A204.1 (cell line): ENCODE measurements around the gene KDM6A.
"Not testable (repeated sequence)": the region's sequence is repeated elsewhere in the genome, so short reads cannot be mapped to it uniquely, and the experiment has no call there.

ENCODE experiments used
- FAIRE-seq: peaks from 2 replicates; lab custom pipeline; 2012; peaks lifted over from hg19 to GRCh38; lab: Jason Lieb, UNC

The KDM6A gene

GRCh38 chrX:44890247-44890646 is 17.3 kb downstream of the KDM6A start:
- FAIRE-seq = no peak

DNA sequence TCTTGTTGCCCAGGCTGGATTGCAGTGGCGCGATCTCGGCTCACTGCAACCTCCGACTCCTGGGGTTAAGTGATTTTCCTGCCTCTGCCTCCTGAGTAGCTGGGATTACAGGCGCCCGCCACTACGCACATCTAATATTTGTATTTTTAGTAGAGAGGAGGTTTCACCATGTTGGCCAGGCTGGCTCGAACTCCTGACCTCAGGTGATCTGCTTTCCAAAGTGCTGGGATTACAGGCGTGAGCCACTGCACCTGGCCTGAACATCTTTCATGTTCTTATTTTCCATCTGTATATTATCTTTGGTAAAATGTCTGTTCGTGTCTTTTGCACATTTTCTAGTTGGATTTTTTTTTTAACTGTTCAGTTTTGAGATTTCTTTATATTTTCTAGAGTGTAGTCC is 17.7 kb downstream of the KDM6A start:
- not testable (repeated sequence) for FAIRE-seq

- FAIRE-seq = no peak
These were observed 18.7 kb downstream of the KDM6A start for GRCh38 chrX:44891642-44892041.

- FAIRE-seq = no peak
These were observed 23.8 kb downstream of the KDM6A start for GRCh38 chrX:44896876-44897186.

GRCh38 chrX:44897539-44897938 is 24.6 kb downstream of the KDM6A start:
- FAIRE-seq = no peak

GRCh38 chrX:44898411-44899221 is 25.6 kb downstream of the KDM6A start:
- FAIRE-seq = no peak

DNA sequence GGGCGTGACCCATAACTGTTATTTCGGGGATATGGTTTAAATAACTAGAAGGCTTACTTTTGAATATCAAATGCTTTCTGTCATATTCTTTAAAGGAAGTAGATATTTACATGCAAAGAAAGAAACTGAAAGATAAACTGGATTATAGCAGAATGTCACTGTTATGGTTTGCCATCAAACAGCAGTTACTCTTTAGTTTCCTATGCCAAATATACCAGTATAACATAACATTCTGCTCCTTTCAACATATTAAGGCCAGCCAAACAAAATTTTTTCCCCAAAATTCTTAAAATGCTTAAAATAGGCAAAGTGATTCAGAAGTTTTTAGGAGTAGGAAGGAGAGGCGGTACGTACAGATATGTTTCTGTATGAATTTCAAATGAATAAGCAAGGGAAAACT is 27.0 kb downstream of the KDM6A start:
- FAIRE-seq = no peak

- FAIRE-seq = no peak
These were observed 30.1 kb downstream of the KDM6A start for GRCh38 chrX:44903107-44903506.

GRCh38 chrX:44903830-44904530 is 31.0 kb downstream of the KDM6A start:
- no peak for FAIRE-seq

GRCh38 chrX:44904542-44905115 is 31.6 kb downstream of the KDM6A start:
- FAIRE-seq = no peak

DNA sequence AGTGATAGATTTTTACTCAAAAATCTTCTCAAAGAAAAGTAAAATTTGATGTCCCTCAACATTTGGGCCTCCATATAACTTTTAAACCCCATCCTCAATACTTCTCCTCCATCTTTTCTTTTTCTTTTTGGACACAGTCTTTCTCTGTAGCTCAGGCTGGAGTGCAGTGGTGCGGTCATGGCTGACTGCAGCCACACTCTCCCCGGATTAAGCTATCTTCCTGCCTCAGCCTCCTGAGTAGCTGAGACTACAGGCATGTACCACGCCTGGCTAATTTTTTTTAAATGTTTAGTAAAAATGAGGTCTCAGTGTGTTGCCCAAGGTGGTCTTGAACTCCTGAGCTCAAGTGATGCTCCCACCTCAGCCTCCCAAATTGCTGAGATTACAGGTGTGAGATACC is 33.1 kb downstream of the KDM6A start:
- no peak for FAIRE-seq

DNA sequence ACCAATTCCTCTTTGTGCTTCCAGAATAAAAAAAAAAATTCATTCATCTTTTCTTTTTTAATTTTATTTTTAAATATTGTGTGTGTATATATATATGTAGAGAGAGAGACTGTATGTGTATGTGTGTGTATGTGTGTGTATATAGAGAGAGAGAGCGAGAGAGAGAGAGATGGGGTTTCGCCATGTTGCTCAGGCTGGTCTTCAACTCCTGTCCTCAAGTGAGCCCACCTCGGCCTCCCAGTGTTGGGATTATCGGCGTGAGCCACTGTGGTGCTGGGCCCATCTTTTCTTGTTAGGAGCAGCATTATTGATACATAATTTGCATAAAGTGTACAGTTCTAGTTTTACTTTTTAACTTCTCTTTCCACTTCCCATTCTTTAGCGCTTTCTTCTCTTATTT is 33.6 kb downstream of the KDM6A start:
- FAIRE-seq = no peak

DNA sequence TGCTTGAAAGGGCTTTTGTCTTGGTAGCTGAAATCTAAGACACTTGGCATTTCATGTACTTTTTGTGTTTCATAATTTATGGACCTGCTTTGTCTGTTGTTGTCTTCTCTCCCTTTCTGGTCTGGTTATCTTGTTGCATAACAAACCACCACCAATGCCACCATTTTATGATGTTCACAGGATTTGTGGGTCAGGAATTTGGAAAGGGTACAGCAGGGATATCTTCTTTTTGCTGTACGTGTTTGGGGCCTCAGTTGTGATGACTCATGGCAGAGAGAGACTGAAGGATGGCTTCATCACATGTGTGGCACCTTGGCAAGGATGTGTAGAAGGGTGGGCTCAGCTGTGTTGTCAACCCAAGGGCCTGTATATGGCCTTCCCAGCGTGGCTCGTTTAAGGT is 35.2 kb downstream of the KDM6A start:
- no peak for FAIRE-seq

- no peak for FAIRE-seq
These were observed 35.8 kb downstream of the KDM6A start for GRCh38 chrX:44908827-44909226.

DNA sequence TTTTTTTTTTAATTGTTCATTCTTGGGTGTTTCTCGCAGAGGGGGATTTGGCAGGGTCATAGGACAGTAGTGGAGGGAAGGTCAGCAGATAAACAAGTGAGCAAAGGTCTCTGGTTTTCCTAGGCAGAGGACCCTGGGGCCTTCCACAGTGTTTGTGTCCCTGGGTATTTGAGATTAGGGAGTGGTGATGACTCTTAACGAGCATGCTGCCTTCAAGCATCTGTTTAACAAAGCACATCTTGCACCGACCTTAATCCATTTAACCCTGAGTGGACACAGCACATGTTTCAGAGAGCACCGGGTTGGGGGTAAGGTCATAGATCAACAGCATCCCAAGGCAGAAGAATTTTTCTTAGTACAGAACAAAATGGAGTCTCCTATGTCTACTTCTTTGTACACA is 37.5 kb downstream of the KDM6A start:
- not testable (repeated sequence) for FAIRE-seq

DNA sequence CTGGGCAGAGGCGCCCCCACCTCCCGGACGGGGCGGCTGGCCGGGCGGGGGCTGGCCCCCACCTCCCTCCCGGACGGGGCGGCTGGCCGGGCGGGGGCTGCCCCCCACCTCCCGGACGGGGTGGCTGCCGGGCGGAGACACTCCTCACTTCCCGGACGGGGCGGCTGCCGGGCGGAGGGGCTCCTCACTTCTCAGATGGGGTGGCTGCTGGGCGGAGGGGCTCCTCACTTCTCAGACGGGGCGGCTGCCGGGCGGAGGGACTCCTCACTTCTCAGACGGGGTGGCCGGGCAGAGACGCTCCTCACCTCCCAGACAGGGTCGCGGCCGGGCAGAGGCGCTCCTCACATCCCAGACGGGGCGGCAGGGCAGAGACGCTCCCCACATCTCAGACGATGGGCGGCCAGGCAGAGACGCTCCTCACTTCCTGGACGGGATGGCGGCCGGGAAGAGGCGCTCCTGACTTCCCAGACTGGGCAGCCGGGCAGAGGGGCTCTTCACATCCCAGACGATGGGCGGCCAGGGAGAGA is 38.1 kb downstream of the KDM6A start:
- FAIRE-seq = not testable (repeated sequence)

DNA sequence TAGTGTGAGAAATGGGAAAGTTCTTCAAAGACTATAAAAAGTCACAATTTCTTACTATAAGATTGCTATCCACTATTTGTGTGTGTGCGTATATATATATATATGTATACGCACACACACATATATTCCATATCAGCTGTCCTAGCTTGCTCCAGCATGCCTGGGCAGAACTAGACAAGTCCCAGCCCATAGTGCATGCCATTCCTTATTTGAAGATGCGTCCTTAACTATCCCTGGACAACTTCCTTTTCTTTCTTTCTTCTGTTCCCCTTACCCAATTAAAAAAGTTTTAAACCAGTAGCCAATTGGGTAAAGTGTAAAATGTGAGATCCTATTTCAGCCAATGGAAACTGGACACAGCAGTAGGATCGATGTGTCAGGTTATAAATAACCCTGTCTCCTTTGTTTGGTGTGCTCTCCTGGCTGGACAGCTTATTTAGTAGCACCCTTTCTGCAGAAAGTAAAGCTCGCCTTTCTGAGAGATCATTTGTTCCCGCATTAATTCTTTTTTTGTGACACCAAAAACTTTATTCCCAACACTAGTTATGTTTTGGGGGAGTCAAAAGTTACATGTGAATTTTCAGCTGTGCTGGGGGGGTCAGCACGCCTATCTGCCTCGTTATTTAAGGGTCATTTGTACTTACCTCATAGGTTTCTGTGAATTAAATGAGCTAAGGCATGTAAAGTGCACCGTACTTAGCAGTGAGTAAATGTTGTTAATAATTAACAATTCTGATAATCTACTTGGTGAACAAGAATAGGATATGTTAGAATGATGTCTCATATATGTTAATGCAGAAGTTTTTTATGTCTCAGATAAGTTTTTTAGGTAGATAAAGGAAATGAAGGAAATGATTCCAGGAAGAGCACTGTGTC is 40.9 kb downstream of the KDM6A start:
- no peak for FAIRE-seq

GRCh38 chrX:44914532-44915198 is 41.7 kb downstream of the KDM6A start:
- FAIRE-seq = no peak

- FAIRE-seq = no peak
These were observed 42.4 kb downstream of the KDM6A start for GRCh38 chrX:44915361-44915868.

DNA sequence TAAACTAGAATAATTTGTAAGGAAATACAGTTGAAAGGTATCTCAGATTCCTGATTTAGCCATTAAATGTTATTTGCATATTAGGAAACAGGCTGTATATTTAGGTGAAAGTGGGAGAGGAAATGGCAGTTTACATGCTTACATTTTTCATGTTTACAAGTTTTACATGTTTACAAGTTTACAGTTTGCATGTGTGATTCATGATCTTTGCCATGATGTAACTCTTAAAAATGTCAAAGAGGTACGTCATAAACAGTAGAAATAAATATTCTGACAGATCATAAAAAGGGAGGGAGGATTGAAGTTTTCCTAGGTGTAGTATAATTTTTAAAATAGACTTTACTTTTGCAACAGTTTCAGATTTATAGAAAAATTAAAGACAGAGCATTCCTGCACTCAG is 45.7 kb downstream of the KDM6A start:
- FAIRE-seq = no peak

- FAIRE-seq = no peak
These were observed 50.0 kb downstream of the KDM6A start for GRCh38 chrX:44922980-44923379.

DNA sequence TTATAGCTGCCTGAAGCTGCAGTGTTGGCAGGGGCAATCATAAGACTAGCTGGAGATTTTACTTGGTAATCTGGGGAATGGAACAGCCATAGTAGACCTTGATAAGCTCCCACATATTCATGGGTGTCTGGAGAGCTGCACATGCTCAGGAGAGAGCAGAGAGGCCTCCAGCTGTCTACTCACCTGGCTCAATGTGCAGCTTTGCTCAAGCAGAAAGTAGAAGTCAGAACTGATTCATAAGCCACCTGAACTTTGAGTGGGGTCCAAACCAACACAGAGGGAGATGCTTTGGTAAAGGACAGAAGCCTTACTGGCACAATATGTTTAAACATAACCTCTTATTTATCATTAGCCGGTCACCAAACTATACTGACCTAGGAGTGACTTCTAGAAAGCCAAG is 54.4 kb downstream of the KDM6A start:
- no peak for FAIRE-seq
